GM12801 (cell line): ENCODE results near the gene OSER1.

Experiments
- TF ChIP-seq, protein P1 (sequence below): IDR thresholded peaks from one replicate; pipeline ENCODE4 v1.5.1; 2011; ENCODE audit warnings: control low read depth; ENCODE audit not compliant: insufficient read length; ENCODE audit errors: extremely low read depth

OSER1 gene

DNA sequence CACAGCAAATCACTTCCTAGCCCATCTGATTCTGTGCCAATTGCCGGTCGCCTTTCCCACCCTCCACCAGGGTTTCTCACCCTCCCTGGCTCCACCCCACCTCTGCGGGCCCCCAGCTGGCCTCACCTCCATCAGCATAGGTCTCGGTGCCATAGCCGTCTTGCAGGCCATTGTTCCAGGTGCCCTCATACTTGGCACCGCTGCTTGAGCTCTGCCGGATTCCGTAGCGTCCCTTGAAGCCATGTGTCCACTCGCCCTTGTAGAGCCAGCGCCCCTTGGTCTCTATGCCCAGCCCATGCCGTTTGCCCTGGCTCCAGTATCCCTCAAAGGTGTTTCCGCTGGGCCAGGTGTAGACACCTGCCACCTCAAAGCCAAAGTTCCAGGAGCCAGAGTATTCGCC lies 24.4 kb downstream of the OSER1 start:
- TF ChIP-seq, protein P1, sequence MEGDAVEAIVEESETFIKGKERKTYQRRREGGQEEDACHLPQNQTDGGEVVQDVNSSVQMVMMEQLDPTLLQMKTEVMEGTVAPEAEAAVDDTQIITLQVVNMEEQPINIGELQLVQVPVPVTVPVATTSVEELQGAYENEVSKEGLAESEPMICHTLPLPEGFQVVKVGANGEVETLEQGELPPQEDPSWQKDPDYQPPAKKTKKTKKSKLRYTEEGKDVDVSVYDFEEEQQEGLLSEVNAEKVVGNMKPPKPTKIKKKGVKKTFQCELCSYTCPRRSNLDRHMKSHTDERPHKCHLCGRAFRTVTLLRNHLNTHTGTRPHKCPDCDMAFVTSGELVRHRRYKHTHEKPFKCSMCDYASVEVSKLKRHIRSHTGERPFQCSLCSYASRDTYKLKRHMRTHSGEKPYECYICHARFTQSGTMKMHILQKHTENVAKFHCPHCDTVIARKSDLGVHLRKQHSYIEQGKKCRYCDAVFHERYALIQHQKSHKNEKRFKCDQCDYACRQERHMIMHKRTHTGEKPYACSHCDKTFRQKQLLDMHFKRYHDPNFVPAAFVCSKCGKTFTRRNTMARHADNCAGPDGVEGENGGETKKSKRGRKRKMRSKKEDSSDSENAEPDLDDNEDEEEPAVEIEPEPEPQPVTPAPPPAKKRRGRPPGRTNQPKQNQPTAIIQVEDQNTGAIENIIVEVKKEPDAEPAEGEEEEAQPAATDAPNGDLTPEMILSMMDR: no peak

DNA sequence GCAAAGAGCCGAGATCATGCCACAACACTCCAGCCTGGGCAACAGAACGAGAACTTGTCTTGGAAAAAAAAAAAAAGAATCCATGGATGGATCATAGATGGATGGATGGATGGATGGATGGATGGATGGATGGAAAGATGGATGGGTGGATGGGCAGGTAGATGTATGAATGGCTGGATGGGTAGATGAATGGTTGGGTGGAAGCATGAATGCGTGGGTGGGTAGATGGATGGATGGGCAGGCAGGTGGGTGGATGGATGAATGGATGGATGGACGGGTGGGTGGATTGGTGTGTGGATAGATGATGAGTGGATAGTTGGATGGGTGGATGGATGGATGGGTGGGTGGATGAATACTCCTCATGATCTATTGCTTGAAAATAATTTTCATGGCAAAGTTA lies 25.0 kb downstream of the OSER1 start:
- TF ChIP-seq, protein P1: no peak

DNA sequence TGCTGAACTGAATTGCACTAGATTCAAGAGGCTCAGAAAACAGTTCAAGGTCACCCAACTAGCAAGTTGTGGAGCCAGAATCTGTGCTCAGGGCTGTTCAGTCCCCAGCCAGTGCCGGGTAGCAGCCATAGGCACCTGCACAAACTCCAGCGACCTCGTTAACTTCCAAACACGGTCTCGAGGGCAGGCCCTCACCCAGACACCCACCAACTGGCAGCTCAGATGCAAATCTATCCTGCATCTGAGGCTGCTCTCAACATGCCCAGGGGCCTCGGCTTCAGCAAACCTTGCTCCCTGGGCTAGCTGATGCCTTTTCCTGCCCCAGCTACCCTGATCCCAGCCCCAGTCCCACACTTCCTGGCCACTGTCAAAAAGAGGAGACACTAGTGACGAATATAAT lies 27.3 kb downstream of the OSER1 start:
- TF ChIP-seq, protein P1: no peak

DNA sequence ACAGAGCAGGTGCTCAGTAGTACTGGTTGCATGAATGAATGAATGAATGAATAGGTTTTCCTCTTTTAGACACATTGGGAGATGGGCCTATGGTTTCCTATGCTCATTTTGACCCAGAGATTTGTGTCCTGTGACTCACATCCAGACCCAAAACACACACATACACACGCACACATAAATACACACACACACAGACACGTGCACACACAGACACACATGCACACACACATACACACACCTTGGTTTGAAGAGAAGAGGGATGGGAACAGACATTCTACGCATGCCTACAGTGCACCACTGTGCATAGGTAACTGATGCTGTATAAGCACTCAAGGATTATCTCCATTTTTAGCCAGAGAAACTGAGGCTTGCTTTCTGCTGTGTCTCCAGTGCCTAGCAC lies 27.7 kb downstream of the OSER1 start:
- TF ChIP-seq, protein P1: no peak

DNA sequence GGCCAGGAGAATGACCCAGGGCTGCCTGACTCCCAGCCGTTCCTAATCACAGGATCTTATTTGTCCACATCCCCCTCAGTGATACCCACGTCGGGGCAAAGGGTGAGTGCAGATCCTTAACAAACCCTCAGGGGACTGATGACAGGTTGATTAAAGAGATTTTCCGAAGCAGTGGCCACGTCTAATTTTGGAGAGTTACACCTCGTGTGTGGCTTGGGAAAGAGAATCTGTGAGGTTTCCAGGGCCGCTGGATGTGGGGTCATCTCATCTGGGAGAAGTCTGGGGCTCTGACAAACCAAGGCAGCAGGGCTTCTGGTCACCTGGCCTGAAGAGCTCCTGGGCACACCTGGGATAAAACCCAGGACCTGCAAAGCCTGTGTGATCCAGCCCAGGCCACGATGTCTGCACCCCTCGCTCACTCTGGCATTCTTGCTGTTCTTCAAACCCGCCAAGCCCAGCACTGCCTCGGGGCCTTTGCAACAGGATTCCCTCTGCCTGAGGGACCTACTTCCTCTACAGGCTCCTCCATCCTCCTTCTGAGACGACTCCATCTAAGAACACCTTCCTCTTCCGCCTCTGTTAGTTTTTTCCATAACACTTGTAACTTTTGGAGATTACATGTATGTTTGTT lies 28.3 kb downstream of the OSER1 start:
- TF ChIP-seq, protein P1: no peak

DNA sequence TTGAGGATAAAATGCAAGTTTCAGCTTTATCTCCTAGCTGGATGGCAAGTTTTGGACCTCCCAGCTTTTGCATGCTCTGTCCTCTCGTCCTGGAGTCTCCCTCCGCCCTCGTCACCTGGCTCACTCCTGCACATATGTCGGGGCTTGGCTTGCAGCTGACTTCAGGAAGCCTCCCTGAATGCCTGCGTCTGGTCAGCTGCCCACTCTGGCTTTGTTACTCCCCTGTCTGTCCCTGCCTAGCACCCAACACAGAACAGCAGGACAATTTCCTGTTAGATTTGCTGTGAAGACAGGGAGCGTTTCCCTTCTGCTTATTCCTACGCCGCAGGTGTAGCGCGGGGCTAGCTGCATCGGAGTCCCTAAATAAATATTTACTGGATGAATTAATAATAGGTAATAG lies 29.0 kb downstream of the OSER1 start:
- TF ChIP-seq, protein P1: no peak

DNA sequence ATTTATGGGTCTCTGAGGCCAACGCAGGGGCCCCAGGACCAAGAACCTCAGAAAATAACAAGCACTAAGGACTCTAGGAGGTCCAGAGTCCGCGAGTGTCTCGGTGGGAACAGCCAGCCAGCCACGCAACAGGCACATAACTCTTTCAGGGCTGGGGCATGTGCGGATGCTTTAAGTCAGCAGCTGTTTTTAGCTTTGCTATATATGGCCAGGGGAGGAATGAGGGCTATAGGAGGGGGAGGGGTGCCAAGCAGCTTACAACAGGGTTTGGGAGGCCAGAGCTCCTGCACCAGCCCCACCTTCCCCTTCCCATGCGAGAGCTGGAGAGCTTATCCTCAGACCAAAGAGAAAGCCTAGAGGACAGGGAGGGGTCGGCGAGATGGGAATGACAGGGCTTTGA lies 29.8 kb downstream of the OSER1 start:
- TF ChIP-seq, protein P1: no peak
